HG03060 (cell line): ENCODE data around the gene DAZAP1.

ENCODE experiments used
- ATAC-seq: cut with Tn5 transposase; IDR thresholded peaks from one replicate; pipeline ENCODE4 v1.9.1; 2021; ENCODE audit warnings: low read depth, moderate number of reproducible peaks; ENCODE audit not compliant: unreplicated experiment

Gene DAZAP1

GRCh38 chr19:1483131-1483978 lies 76.0 kb downstream of the DAZAP1 start:
- ATAC-seq = no peak

GRCh38 chr19:1483979-1484428 lies 76.6 kb downstream of the DAZAP1 start:
- no peak for ATAC-seq
